Astrocyte (in vitro differentiated cells and primary cell): Measurements from ENCODE around the gene CALM3. TPM values are rescaled to one million over a fixed set of nuclear protein-coding genes. Genes with fewer than 3 reads are reported as not detected.

Experiments used
- DNase-seq: peaks from one replicate; pipeline ENCODE4 v3.0.0-alpha.2; 2010; ENCODE audit warnings: low read depth
- FAIRE-seq: peaks from 2 replicates; lab custom pipeline; 2011; peaks lifted over from hg19 to GRCh38; lab: Jason Lieb, UNC
- H2AFZ ChIP-seq: 2 replicates; pipeline ENCODE4 v1.6.0; 2012; ENCODE audit warnings: low read depth, low read length, inconsistent platforms
- H3K27ac ChIP-seq: 2 replicates; pipeline ENCODE4 v1.5.1; 2011; ENCODE audit warnings: low read depth, low read length, inconsistent platforms
- H3K27me3 ChIP-seq: 2 replicates; pipeline ENCODE4 v1.6.0; 2011; ENCODE audit warnings: low read length, inconsistent platforms; ENCODE audit not compliant: insufficient read depth
- H3K36me3 ChIP-seq: 2 replicates; pipeline ENCODE4 v1.5.1; 2011; ENCODE audit warnings: low read length, inconsistent platforms; ENCODE audit not compliant: insufficient read depth
- H3K4me1 ChIP-seq: 2 replicates; pipeline ENCODE4 v1.5.1; 2011; ENCODE audit warnings: low read length, inconsistent platforms; ENCODE audit not compliant: insufficient read depth
- H3K4me2 ChIP-seq: 2 replicates; pipeline ENCODE4 v1.6.0; 2012; ENCODE audit warnings: low read length, inconsistent platforms
- H3K4me3 ChIP-seq: 2 replicates; pipeline ENCODE4 v1.5.1; 2011; ENCODE audit warnings: low read depth, mild to moderate bottlenecking, low read length, inconsistent platforms; ENCODE audit not compliant: insufficient read depth
- H3K79me2 ChIP-seq: 2 replicates; pipeline ENCODE4 v1.6.0; 2012; ENCODE audit warnings: mild to moderate bottlenecking, low read length, inconsistent platforms; ENCODE audit not compliant: insufficient read depth
- H3K9ac ChIP-seq: 2 replicates; pipeline ENCODE4 v1.6.0; 2012; ENCODE audit warnings: mild to moderate bottlenecking, low read length, inconsistent platforms
- H3K9me3 ChIP-seq: 2 replicates; pipeline ENCODE4 v1.5.1; 2012; ENCODE audit warnings: low read depth, mild to moderate bottlenecking, low read length, inconsistent platforms; ENCODE audit not compliant: insufficient read depth
- H4K20me1 ChIP-seq: 2 replicates; pipeline ENCODE4 v1.6.0; 2012; ENCODE audit warnings: low read length, inconsistent platforms; ENCODE audit not compliant: insufficient read depth
- H3K27ac Mint-ChIP-seq: one replicate; pipeline ENCODE4 v1.8.0; 2021; ENCODE audit warnings: mild to moderate bottlenecking, mixed read lengths; ENCODE audit not compliant: unreplicated experiment
- H3K27me3 Mint-ChIP-seq: one replicate; pipeline ENCODE4 v1.8.0; 2021; ENCODE audit warnings: low read depth, mixed read lengths; ENCODE audit not compliant: unreplicated experiment
- H3K36me3 Mint-ChIP-seq: one replicate; pipeline ENCODE4 v1.8.0; 2021; ENCODE audit warnings: low read depth, mixed read lengths; ENCODE audit not compliant: unreplicated experiment
- H3K4me1 Mint-ChIP-seq: one replicate; pipeline ENCODE4 v1.8.0; 2021; ENCODE audit warnings: low read depth, mixed read lengths; ENCODE audit not compliant: unreplicated experiment
- H3K4me3 Mint-ChIP-seq: one replicate; pipeline ENCODE4 v1.8.0; 2021; ENCODE audit warnings: mild to moderate bottlenecking, moderate library complexity, mixed read lengths; ENCODE audit not compliant: unreplicated experiment
- H3K9me3 Mint-ChIP-seq: one replicate; pipeline ENCODE4 v1.8.0; 2021; ENCODE audit warnings: mild to moderate bottlenecking, mixed read lengths; ENCODE audit not compliant: unreplicated experiment
- EZH2 ChIP-seq: IDR thresholded peaks from 2 replicates; pipeline ENCODE4 v1.6.1; 2012; ENCODE audit warnings: mild to moderate bottlenecking, low read length, inconsistent platforms; ENCODE audit not compliant: insufficient read depth
- total RNA-seq: library from RNA; stranded (reverse); gene quantifications from 2 replicates; pipeline ENCODE4 v1.2.1, GENCODE V29; 2021
- TF ChIP-seq, protein P1 (sequence below): IDR thresholded peaks from 2 replicates; pipeline ENCODE4 v1.5.1; 2011; ENCODE audit warnings: low read depth, mild to moderate bottlenecking, inconsistent platforms, low read length, moderate library complexity; ENCODE audit not compliant: insufficient read depth

The CALM3 gene
- total RNA-seq, 1 donor from 2014 or later = 343 TPM

DNA sequence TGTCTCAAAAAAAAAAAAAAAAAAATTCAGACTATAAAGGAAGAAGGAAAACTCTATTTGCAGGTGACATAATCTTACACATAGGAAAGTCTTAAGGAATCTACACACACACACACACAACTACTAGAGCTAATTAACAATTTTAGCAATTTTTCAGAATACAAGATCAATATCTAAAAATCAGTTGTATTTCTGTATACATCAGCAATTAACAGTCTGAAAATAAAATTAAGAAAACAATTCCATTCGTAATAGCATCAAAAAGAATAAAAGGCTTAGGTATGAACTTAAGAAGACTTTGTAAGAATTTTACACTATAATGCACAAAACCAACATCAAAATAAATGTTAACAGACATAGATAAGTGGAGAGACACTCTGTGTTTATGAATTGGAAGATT lies 15.6 kb upstream of the CALM3 start:
- Histone ChIP-seq H3K79me2 (no peaks in the 10 kb centered on the region), H3K9ac (no peak overlapping the region), H3K4me3 (no peak overlapping the region), H3K4me2 (no peak overlapping the region), H2AFZ (no peak overlapping the region), H3K27ac (no peak overlapping the region), H3K4me1 (no peaks in the 10 kb centered on the region), H3K27me3 (no peaks in the 10 kb centered on the region), H3K9me3 (no peaks in the 10 kb centered on the region), H4K20me1 (no peaks in the 10 kb centered on the region), H3K36me3 (no peaks in the 10 kb centered on the region)
- Mint-ChIP-seq H3K36me3 (peaks cover 4% of the 10 kb centered on the region), H3K27ac (no peak overlapping the region), H3K4me1 (no peaks in the 10 kb centered on the region), H3K9me3 (peaks cover 6% of the 10 kb centered on the region), H3K4me3 (no peak overlapping the region), H3K27me3 (peaks cover 6% of the 10 kb centered on the region)
- TF ChIP-seq, protein P1, sequence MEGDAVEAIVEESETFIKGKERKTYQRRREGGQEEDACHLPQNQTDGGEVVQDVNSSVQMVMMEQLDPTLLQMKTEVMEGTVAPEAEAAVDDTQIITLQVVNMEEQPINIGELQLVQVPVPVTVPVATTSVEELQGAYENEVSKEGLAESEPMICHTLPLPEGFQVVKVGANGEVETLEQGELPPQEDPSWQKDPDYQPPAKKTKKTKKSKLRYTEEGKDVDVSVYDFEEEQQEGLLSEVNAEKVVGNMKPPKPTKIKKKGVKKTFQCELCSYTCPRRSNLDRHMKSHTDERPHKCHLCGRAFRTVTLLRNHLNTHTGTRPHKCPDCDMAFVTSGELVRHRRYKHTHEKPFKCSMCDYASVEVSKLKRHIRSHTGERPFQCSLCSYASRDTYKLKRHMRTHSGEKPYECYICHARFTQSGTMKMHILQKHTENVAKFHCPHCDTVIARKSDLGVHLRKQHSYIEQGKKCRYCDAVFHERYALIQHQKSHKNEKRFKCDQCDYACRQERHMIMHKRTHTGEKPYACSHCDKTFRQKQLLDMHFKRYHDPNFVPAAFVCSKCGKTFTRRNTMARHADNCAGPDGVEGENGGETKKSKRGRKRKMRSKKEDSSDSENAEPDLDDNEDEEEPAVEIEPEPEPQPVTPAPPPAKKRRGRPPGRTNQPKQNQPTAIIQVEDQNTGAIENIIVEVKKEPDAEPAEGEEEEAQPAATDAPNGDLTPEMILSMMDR = no peak
- no peak for TF ChIP-seq EZH2
- no peak for DNase-seq
- no peak for FAIRE-seq

DNA sequence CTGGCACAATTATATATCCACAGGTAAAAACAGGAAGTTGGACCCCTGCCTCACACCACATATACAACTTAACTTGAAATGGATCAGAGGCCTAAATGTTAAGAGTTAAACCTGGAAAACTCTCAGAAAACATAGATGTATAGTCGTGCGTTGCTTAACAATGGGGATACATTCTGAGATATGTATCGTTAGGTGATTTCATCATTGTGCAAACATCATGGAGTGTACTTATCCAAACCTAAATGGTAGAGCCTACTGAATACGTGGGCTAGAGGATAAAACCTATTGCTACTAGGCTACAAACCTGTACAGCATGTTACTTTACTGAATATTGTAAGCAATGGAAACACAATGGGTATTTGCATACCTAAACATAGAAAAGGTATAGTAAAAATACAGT lies 14.8 kb upstream of the CALM3 start:
- no peak for FAIRE-seq
- peaks cover 4% of the 10 kb centered on the region for H3K36me3 Mint-ChIP-seq
- no peaks in the 10 kb centered on the region for H3K9me3 ChIP-seq

DNA sequence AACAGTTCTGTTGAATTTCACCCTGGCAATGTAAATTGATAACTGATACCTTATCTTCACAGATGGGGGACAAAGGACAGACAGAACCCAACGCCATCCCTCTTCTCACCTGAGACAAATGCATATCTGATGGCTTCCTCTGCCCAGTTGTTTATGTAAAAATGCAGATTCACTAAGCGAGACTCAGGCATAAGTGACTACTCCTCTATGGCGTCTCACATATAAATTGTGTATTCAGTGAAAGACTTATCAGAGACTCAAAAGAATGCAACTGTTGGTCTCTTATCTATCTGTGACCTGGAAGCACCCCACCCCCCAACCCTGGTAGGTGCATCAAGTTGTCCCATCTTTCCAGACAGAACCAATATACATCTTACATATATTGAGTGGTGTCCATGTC lies 13.3 kb upstream of the CALM3 start:
- no peaks in the 10 kb centered on the region for H3K36me3 ChIP-seq
- Mint-ChIP-seq H3K27ac (no peak overlapping the region), H3K4me3 (no peak overlapping the region), H3K9me3 (peaks cover 6% of the 10 kb centered on the region), H3K27me3 (peaks cover 6% of the 10 kb centered on the region), H3K36me3 (peaks cover 2% of the 10 kb centered on the region), H3K4me1 (no peaks in the 10 kb centered on the region)
- no peak overlapping the region for H2AFZ ChIP-seq
- H3K27ac ChIP-seq = no peak overlapping the region
- no peaks in the 10 kb centered on the region for H3K79me2 ChIP-seq
- H3K9ac ChIP-seq = no peak overlapping the region
- H4K20me1 ChIP-seq = no peaks in the 10 kb centered on the region
- no peaks in the 10 kb centered on the region for H3K27me3 ChIP-seq
- H3K4me1 ChIP-seq = no peaks in the 10 kb centered on the region
- no peak for FAIRE-seq
- H3K4me3 ChIP-seq = no peak overlapping the region
- no peak for DNase-seq
- no peaks in the 10 kb centered on the region for H3K9me3 ChIP-seq
- TF ChIP-seq, protein P1 = no peak
- no peak for TF ChIP-seq EZH2
- no peak overlapping the region for H3K4me2 ChIP-seq

More for the DNA sequence above, 14.8 kb upstream of the CALM3 start:
- Histone ChIP-seq H3K79me2 (no peaks in the 10 kb centered on the region), H3K4me1 (no peaks in the 10 kb centered on the region), H3K9ac (no peak overlapping the region), H3K4me2 (no peak overlapping the region), H4K20me1 (no peaks in the 10 kb centered on the region), H3K27ac (no peak overlapping the region), H3K4me3 (no peak overlapping the region), H3K27me3 (no peaks in the 10 kb centered on the region), H3K36me3 (no peaks in the 10 kb centered on the region), H2AFZ (no peak overlapping the region)
- TF ChIP-seq, protein P1 = no peak
- TF ChIP-seq EZH2 = no peak
- Mint-ChIP-seq H3K27me3 (peaks cover 6% of the 10 kb centered on the region), H3K27ac (no peak overlapping the region), H3K4me1 (no peaks in the 10 kb centered on the region), H3K4me3 (no peak overlapping the region), H3K9me3 (peaks cover 6% of the 10 kb centered on the region)
- DNase-seq = no peak
